Activated CD8-positive, alpha-beta memory T cell treated with anti-CD3 and anti-CD28 coated beads for 36 hours (primary cell): Measurements from ENCODE around the gene LRBA. TPM values are rescaled to one million over a fixed set of nuclear protein-coding genes. Genes with fewer than 3 reads are reported as not detected.
"Not testable (repeated sequence)": the region's sequence is repeated elsewhere in the genome, so short reads cannot be mapped to it uniquely, and the experiment has no call there.

Experiments
- CTCF ChIA-PET: fragments of 350-600 bp; sonication (Branson Sonifier 250); formaldehyde crosslinking; loops from one replicate; lab custom pipeline; 2021; ENCODE audit warnings: antibody characterized with exemption; lab: Charles Lee
- POLR2A ChIA-PET: fragments of 350-600 bp; sonication (Branson Sonifier 250); formaldehyde crosslinking; loops from one replicate; lab custom pipeline; 2021; ENCODE audit warnings: antibody characterized with exemption; lab: Charles Lee
- total RNA-seq, 2 experiments: library from RNA; stranded (reverse); gene quantifications; one replicate each; pipeline ENCODE4 v1.2.3, GENCODE V29; 2021

Gene LRBA
- total RNA-seq, 2 experiments from 2014 or later, result 62.2 to 64.8 TPM

DNA sequence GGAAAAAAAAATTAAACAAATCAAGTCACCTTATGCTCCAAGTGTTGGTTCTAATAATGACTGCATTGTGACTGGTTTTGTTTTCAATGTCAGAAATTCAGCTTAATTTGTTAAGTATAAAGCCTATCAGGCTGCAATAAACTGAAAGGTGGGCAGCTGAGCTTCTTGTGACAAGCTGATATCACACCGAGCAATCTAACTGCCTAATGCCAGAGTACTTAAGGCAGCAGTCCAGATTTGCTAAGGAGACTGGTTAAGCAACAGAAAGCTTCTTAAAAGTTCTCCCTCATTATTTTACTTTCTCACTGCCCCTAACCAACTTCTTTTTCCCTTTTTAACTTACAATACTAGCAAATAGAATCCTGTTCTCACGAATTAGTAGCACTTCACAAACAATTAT lies 232.2 kb downstream of the LRBA start:
- ChIA-PET POLR2A (no interaction called here), CTCF (no interaction called here)

DNA sequence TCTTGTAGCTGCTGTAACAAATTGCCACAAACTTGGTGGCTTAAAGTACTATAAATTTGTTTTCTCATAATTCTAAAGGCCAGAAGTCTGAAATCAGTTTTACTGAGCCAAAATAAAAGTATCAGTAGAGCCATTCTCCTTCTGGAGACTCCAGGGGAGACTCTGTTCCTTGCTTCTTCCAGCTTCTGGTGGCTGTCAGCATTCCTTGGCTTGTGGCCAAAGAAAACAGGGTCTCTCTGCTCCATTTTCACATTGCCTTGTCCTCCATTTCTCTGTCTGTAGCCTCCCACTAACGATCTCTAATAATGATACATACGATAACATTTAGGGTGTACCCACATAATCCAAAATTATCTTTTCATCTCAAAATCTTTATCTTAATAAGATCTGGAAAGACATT lies 232.8 kb downstream of the LRBA start:
- POLR2A ChIA-PET, result no interaction called here
- CTCF ChIA-PET, result no interaction called here

DNA sequence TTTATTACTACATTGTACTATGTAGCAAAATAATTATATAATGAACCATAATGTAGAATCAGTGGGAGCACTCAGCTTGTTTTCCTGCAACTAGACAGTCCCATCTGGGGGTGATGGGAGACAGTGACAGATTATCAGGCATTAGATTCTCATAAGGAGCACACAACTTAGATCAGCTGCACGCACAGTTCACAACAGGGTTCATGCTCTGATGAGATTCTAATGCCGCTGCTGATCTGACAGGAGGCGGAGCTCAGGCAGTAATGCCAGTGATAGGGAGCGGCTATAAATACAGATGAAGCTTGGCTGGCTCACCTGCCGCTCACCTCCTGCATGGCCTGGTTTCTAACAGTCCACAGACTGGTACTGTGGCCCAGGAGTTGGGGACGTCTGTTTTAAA lies 233.9 kb downstream of the LRBA start:
- ChIA-PET CTCF (no interaction called here), POLR2A (no interaction called here)

DNA sequence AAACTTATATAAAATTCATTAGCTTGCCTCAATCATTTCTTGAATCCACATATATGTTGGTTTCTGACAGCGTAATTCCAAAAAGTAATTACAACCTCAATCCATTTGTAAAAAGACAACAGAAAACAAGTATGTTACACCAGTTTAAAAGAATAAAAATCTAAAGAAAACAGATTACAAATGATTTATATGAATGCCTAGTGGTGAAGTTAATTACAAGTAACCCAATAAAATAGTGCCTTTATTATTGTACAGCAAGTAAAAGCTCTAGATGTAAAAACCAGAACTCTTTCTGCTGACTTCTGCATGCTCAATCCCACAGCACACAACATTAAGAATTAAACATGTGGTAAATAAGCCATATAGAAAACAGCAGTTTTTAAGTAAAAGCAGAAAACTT lies 235.4 kb downstream of the LRBA start:
- POLR2A ChIA-PET, result no interaction called here
- CTCF ChIA-PET, result no interaction called here

DNA sequence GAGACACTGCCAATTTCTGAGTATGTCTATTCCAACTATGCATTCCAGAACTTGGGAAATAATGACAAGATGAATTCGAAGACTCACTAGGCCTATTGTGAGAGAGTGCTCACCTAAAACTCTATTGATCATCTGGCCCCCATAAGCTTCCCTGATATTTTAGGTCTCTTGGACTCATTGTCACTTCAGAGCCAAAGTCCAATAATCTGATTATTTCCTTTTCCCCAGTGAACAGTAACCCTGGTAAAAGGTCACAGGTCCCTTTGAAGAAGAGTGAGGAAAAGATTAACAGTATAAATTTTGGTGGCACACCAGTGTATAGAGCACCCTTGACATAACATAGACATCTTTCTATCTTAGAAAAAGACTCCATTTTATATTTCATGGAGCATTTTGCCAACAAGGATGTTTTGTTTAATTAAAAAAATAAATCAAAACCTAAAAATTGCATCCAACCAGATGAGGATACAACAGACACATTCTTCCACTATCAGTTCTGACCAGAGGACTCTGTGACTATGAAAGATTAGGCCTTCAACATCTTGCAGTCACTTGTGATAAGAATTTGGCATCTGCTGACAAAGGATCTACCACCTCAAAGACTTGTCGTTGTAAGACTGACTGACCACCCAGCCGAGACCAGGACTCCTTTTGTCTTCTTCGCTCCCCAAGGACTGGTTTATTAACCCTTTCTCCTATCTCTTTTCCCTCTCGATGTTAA lies 241.2 kb downstream of the LRBA start:
- CTCF ChIA-PET, result interaction anchor here (0.6 kb wide), 1 partner anchor 14 kb away, joined by 3 read pairs; no protein-coding TSS in a partner anchor
- POLR2A ChIA-PET, result no interaction called here

DNA sequence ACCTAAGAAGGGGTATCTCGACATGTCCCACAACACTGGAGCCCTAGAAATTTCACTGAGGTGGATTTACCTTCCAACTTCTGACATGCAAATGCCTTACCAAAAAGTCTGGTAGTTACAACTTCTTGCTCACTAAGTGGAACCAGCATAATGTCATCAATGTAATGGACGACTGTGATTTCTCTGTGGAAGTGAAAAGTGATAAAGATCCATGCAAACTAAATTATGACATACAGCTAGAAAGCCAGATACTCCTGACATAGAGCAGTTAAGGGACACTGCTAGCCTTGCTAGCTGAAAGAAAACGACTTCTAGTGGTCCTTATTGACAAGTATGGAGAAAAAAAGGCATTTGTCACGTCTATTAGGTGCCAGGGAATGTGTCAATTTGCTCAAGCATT lies 242.1 kb downstream of the LRBA start:
- ChIA-PET POLR2A (no interaction called here), CTCF (no interaction called here)

- POLR2A ChIA-PET, result no interaction called here
- CTCF ChIA-PET, result no interaction called here
These were observed 243.7 kb downstream of the LRBA start for GRCh38 chr4:150771382-150771781.

DNA sequence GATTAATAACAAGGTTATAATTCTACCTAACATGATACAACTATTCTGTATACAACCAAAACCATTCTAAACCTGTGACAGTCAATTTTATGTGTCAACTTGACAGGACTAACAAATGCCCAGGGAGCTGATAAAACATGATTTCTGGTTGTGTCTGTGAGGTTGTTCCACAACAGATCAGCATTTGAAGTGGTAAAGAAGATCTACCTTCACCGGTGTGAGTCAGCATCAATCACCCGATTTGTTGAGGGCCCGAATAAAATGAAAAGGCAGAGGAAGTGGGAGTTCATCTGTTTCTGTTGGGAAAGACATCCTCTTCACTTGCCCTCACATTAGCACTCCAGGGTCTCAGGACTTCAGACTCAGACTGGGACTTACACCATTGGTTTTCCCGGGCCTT lies 245.2 kb downstream of the LRBA start:
- ChIA-PET CTCF (no interaction called here), POLR2A (no interaction called here)

DNA sequence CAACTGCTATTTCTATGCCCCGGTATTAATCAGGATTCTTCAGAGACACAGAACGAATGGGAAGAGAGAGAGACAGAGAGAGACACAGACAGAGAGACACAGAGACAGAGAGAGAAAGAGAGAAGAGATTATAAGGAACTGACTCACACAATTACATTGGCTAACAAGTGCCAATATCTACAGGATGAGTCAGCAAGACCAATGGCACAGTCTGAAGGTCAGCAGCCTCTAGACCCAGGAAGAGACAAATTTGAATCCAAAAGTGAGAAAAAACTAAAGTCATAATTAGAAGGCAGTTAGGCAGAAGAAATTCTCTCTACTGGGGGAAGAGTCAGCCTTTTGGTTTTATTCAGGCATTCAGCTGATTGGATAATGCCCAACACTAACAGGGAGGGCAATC lies 245.8 kb downstream of the LRBA start:
- ChIA-PET CTCF (no interaction called here), POLR2A (no interaction called here)

DNA sequence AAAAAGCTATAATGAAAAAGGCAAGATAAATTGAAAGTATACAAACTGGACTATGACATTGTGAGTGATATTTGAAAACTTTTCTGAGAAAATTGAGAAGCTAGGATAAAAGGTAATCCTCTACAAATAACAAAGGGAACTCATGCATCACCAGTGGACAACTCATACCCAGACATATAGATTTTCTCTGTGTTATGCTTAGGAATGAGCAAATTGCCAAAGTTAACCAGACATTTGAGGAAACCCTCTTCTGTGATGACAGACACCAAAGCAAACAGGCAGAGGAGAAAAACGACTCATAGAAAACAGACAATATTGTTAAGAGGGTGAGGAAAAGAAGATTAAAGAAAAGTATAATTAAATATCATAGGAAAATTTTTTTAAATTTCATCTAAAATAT lies 246.6 kb downstream of the LRBA start:
- ChIA-PET POLR2A (no interaction called here), CTCF (no interaction called here)

- POLR2A ChIA-PET, result no interaction called here
These were observed 249.9 kb downstream of the LRBA start for GRCh38 chr4:150765216-150765615.

GRCh38 chr4:150751648-150752047 lies 263.4 kb downstream of the LRBA start:
- ChIA-PET CTCF (no interaction called here), POLR2A (no interaction called here)

More at GRCh38 chr4:150765216-150765615, 249.9 kb downstream of the LRBA start:
- CTCF ChIA-PET, result no interaction called here

GRCh38 chr4:150750824-150751223 lies 264.3 kb downstream of the LRBA start:
- CTCF ChIA-PET, result no interaction called here
- POLR2A ChIA-PET, result interaction anchor here (0.6 kb wide), 1 partner anchor 10 kb away, joined by 4 read pairs; no protein-coding TSS in a partner anchor

DNA sequence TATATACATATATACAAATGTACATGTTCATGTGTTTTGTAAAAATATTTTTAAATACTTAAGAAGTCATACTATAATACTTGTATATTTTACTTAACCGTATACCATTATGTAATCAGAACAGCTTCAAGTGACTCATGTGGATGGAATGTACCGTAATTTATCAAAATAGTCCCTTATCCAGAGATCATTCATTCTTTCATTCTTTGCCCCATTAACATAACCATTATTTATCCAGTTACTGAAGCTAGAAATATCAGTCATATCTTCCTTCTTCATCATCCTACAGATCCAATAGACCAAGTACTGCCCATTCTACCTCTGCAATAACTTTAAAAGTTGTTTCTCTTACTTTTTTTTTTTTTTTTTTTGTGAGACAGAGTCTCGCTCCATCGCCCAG lies 268.9 kb downstream of the LRBA start:
- POLR2A ChIA-PET, result no interaction called here
- CTCF ChIA-PET, result interaction anchor here (0.7 kb wide), 2 partner anchors 232 to 1460 kb away, joined by 3 read pairs; no protein-coding TSS in a partner anchor

DNA sequence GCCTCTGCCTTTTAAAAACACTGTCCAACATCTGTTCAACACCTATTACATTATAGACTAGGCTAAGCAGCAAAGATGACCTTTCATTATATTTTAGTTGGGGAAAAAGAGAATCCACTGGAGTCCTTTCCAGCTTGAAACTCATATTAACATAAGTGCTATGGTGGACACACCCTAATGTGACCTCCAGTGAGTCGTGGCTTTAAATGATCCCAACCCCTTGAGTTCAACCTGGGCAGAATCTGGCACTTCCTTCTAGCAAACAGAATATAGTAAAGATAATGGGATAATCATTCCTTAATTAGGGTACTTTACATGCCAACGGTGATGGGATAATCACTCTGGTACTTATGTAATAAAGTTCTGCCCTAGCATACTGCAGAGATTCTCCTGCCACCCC lies 270.5 kb downstream of the LRBA start:
- POLR2A ChIA-PET, result no interaction called here
- CTCF ChIA-PET, result no interaction called here

- ChIA-PET POLR2A (no interaction called here), CTCF (no interaction called here)
These were observed 271.3 kb downstream of the LRBA start for GRCh38 chr4:150743564-150744342.

- POLR2A ChIA-PET, CTCF ChIA-PET: not testable (repeated sequence)
These were observed 272.2 kb downstream of the LRBA start for GRCh38 chr4:150742930-150743329.

GRCh38 chr4:150739591-150739990 lies 275.5 kb downstream of the LRBA start:
- POLR2A ChIA-PET, result no interaction called here

GRCh38 chr4:150725957-150726523 lies 289.0 kb downstream of the LRBA start:
- ChIA-PET POLR2A (no interaction called here), CTCF (no interaction called here)

More at GRCh38 chr4:150739591-150739990, 275.5 kb downstream of the LRBA start:
- CTCF ChIA-PET, result no interaction called here

DNA sequence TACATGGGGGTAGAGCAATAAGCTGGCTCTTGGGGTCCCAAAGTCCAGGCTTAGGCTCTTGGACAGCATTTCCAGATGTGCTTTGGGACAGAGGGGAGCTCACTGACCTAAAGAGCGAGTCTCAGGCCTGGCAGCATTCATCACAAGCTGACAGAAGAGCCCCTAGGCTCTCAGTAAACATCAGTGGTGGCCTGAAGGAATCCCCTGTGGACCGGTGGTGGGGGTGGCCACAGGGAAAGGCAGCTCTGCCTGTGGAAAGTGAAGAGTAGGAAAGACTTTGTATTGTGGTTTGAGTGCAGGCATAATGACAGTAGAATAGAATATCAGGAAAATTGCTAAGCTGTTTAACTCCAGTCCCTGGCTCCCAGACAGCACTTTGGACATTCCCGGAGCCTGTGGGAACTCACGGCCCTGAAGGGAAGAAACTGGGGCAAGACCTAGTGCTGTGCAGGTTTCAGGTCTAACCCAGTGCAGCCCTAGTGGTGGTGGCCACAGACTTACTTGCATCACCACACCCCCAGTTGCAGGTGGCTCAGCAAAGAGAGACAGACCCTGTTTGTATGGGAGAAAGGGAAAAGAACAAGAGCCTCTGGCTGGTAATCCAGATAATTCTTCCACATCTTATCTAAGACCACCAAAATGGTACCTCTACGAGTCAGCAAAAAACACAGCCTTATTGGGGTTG lies 291.2 kb downstream of the LRBA start:
- CTCF ChIA-PET, result no interaction called here
- POLR2A ChIA-PET, result no interaction called here
